ENCODE measurements around the gene REX1BD. TPM values are rescaled to one million over a fixed set of nuclear protein-coding genes. Genes with fewer than 3 reads are reported as not detected.

The REX1BD gene
- total RNA-seq, 1 experiment from 2014 or later: 97.1 TPM

DNA sequence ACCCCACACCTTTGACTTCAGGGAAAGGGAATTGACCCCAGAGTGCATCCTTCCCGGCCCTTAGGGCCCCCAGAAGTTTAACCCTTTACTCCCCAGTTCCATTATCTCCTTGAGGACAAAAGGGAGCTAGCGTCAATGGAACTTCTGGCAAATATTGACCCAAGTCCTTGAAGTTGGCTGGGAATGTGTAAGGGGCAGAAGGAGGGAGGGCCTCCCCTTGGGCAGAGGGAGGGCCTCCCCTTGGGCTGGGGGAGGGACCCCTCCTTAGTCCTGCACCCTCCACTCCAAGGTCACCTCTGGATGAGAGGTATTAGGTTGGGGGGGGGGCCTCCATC is 21.1 kb downstream of the REX1BD start:
- no peaks in the 10 kb centered on the region for H4K20me1 ChIP-seq (ENCODE audit: insufficient read depth)
- peaks cover 33% of the 10 kb centered on the region; the same call in 1 of the 2 replicates for H3K27me3 ChIP-seq (ENCODE audit: insufficient read depth, low read length)
- no peak for DNase-seq (ENCODE audit: low read depth, low spot score)
- H3K4me2 ChIP-seq (ENCODE audit: low read length): no peak overlapping the region
- peaks cover 25 to 52% of the 10 kb centered on the region in 2 experiments for H3K4me1 ChIP-seq (ENCODE audit: control insufficient read depth in 1 of 2, insufficient read depth in 2 of 2, low read length in 2 of 2)
- no peaks in the 10 kb centered on the region for H3K9me2 ChIP-seq (ENCODE audit: insufficient read depth)
- H3K9ac ChIP-seq (ENCODE audit: low read length): no peak overlapping the region
- no peak overlapping the region for H3K4me3 ChIP-seq (replicated peaks in 1 of 2; ENCODE audit: low read depth in 1 of 2, low read length in 2 of 2)
- no peaks in the 10 kb centered on the region for H3K79me2 ChIP-seq (ENCODE audit: insufficient read depth, low read length)
- H2AFZ ChIP-seq (ENCODE audit: low read depth, low read length, poor library complexity, severe bottlenecking): no peak overlapping the region
- H3K36me3 ChIP-seq (ENCODE audit: control insufficient read depth in 1 of 2, insufficient read depth in 2 of 2, low read length in 2 of 2): no peaks in the 10 kb centered on the region
- H3K27ac ChIP-seq (ENCODE audit: low read depth, low read length): no peak overlapping the region
- H3K9me3 ChIP-seq (ENCODE audit: control insufficient read depth in 1 of 2, insufficient read depth in 1 of 2, low read depth in 1 of 2, low read length in 2 of 2): no peaks in the 10 kb centered on the region
- no TSS peak for BruUV-seq (replicated peaks)
- TF ChIP-seq EZH2phosphoT487 (IDR thresholded peaks at IDR 0.05; ENCODE audit: borderline replicate concordance) (no peak), EZH2 (IDR thresholded peaks at IDR 0.05) (no peak), SIN3A (IDR thresholded peaks at IDR 0.05; ENCODE audit: low read depth) (no peak), EGR1 (IDR thresholded peaks at IDR 0.05; ENCODE audit: low read depth) (no peak), RAD21 (IDR thresholded peaks at IDR 0.05; ENCODE audit: low read depth) (no peak)
- TF ChIP-seq, protein P1, sequence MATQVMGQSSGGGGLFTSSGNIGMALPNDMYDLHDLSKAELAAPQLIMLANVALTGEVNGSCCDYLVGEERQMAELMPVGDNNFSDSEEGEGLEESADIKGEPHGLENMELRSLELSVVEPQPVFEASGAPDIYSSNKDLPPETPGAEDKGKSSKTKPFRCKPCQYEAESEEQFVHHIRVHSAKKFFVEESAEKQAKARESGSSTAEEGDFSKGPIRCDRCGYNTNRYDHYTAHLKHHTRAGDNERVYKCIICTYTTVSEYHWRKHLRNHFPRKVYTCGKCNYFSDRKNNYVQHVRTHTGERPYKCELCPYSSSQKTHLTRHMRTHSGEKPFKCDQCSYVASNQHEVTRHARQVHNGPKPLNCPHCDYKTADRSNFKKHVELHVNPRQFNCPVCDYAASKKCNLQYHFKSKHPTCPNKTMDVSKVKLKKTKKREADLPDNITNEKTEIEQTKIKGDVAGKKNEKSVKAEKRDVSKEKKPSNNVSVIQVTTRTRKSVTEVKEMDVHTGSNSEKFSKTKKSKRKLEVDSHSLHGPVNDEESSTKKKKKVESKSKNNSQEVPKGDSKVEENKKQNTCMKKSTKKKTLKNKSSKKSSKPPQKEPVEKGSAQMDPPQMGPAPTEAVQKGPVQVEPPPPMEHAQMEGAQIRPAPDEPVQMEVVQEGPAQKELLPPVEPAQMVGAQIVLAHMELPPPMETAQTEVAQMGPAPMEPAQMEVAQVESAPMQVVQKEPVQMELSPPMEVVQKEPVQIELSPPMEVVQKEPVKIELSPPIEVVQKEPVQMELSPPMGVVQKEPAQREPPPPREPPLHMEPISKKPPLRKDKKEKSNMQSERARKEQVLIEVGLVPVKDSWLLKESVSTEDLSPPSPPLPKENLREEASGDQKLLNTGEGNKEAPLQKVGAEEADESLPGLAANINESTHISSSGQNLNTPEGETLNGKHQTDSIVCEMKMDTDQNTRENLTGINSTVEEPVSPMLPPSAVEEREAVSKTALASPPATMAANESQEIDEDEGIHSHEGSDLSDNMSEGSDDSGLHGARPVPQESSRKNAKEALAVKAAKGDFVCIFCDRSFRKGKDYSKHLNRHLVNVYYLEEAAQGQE (IDR thresholded peaks at IDR 0.05; ENCODE audit: low read depth): no peak
- TF ChIP-seq, protein P2, sequence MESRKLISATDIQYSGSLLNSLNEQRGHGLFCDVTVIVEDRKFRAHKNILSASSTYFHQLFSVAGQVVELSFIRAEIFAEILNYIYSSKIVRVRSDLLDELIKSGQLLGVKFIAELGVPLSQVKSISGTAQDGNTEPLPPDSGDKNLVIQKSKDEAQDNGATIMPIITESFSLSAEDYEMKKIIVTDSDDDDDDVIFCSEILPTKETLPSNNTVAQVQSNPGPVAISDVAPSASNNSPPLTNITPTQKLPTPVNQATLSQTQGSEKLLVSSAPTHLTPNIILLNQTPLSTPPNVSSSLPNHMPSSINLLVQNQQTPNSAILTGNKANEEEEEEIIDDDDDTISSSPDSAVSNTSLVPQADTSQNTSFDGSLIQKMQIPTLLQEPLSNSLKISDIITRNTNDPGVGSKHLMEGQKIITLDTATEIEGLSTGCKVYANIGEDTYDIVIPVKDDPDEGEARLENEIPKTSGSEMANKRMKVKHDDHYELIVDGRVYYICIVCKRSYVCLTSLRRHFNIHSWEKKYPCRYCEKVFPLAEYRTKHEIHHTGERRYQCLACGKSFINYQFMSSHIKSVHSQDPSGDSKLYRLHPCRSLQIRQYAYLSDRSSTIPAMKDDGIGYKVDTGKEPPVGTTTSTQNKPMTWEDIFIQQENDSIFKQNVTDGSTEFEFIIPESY (IDR thresholded peaks at IDR 0.05; ENCODE audit: extremely low read depth, insufficient replicate concordance, low read length): no peak
- intact Hi-C loops (cut with micrococcal nuclease): no loop called here
- ChIA-PET CTCF (no interaction called here), POLR2A (no interaction called here), RAD21 (ENCODE audit: low non-redundant PET in 1 of 2, low total read pairs in 2 of 2, uncharacterized antibody in 2 of 2, unreplicated experiment in 2 of 2) (interaction anchor here in 1 of 2 experiments (0.6 kb wide), 1 partner anchor 146 kb away, joined by 6 read pairs; no protein-coding TSS in a partner anchor)
- ATAC-seq: no peak

Measured in HCT116 (cell line).